HG03039 (cell line): ENCODE measurements around the gene BICC1.

Experiments used
- ATAC-seq: cut with Tn5 transposase; IDR thresholded peaks from one replicate; pipeline ENCODE4 v1.9.1; 2021; ENCODE audit warnings: mild to moderate bottlenecking, moderate library complexity; ENCODE audit not compliant: unreplicated experiment

BICC1 gene

DNA sequence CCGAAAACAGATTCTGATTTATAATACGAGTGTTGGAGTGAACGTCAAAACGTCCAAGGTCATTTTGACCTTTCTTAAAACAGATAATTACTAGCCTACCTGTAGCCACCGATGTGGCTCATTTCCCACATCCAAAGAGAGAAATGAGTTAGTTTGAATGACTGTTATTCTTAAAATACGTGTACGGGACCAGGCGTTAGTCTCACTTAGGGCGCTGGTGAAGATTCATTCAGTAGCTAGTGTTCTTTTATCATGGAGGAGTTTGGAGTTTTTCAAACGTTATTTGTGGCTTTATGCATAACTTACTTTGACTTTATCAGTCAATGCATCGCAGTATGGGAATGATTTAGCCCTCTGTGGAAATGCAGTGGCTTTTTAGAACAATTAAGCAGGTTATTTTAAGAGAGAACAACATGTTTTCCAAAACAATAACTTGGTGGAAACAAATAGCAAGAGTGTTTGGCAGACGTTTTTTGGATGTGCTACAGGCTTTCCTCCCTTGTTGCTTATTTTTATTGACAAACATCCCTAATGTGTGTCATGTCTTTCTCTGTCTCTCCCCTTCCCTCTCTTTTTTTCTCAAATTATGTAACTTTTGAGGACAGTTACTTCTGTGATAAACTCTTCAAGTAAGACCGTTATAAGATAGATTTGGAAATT, 1.6 kb downstream of the BICC1 start:
- ATAC-seq = no peak

DNA sequence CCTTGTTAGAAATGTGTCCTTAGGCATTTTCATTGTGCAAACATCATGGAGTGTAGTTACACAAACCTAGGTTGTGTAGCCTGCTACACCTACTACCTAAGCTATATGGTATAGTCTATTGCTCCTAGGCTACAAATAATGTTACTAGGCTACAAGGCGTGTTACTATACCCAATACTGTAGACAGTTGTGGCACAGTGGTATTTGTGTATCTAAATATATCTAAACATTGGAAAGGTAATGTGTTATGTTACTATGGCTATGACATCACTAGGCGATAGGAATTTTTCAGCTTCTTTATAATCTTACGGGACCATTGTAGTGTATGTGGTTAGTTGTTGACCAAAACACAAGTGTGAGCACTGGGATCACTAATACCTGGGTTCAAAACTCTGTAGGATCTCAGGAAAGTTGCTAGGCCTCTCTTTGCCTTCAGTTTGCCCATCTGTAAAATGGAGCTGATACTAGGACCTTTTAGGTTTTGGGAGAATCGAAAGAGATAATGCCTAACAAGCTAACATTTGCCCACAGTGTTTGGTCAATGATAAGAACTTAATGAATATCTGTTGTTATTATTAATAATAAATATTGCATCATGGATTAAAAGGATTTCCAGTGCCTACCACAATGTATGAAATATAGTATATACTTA, 2.7 kb downstream of the BICC1 start:
- ATAC-seq = no peak

DNA sequence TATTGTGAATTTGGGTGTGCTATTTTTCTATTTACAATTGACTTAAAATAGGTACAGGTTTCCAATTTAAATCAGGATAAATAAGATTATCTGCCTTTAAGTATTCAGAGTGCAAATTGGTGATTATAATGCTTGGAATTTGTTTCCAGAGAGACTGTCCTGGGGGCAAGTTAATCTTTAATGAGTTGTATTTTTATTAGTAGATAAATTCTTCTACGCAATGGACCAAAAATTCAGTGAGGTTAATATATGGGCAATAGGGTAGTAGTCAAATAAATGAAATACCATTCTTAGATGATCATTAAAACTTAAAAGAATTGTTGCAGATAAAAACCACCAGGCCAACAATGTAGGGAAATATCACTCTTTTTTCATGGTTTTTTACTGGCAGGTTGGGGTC, 3.4 kb downstream of the BICC1 start:
- ATAC-seq = no peak

DNA sequence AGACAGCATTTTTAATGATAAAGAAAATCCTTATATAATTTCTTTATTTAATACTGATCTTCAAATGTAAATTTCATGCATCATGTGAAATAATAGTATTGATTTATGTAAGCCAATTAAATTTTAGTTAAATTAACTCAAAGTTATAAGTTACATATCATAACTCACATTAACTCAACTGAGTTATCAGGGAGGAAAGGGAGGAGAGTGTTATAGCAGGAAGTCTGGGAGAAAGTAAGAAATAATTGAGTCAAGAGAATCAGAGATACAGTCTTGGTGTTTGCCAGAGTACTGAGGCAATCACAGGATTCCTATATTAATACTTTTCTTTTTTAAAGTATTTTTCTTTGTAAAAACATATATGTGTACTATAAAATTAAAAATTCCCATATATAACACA, 4.0 kb downstream of the BICC1 start:
- ATAC-seq = no peak

DNA sequence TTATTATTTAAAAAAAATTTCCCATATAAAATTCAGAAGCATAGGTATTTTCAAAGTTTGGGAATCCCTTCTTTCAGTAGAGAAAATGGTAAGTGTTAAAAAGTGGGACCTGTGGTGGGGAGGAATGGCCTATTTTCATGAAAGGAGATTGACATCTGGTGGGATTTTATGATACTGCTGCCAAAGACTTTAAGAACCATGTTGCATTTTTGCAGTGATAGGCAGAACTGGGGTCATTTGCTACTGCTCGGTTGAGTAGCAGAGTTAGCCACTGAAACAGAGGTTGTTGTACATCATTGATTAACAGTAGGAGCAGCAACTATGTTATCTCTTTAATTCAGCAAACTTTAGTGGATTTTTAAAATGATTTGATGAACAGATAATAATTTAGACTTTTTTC, 4.4 kb downstream of the BICC1 start:
- no peak for ATAC-seq

DNA sequence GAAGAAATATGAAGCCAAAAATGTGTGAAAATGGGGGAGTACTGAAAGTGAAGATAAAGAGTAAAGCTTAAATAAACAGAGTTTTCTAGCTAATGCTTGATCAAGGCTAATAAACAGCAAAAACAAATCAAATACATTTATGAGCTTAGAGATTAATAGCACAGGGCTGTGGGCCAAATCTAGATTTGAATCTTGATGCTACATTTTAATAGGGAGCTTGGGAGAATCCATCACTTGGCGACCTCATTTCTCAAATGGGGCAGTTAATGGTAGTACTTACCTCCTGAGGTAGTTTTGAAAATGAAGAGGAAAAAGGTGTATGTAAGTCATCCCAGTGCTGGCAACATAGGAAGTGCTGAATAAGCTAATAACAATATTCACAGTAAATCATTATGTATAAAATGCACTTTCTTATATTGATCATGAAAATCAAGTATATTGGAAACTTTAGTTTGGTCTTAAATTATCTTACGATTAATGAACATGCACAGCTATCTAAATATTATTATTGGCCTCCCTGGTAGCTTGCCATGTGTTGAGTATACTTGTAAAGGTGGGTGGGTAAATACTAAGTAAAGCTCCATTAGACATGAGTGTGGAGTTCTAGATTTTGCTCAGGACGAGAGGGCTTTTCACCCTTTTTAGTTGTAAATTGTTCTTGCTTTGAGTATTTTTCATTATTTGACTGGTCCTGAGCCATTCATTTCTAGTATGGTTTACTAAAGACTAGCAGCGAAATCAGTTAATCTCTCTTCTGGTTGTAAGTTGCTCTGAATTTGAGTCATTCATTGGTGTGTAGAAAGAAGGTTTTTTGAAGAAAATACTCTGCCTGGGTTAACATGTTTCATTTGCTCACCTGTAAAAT, 5.1 kb downstream of the BICC1 start:
- ATAC-seq = peak; percentile 66

DNA sequence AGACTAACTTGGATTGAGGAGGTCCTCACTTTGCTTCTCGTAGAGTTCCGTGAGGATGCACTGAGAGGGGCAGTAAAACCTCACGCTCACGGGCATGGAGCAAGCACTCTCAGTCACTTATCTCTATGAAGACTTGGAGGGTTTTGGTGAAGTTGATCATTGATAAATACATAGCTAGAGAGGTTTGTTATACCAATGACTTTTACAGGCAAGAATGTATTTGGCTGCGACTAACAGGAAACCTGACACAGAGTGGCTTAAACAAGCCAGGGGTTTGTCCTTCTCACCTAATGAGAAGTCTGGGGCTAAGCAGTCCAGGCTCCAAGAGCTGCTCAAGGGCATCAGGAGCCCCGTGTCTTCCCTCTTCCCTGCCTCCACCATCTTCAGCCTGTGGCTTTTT, 6.1 kb downstream of the BICC1 start:
- no peak for ATAC-seq

DNA sequence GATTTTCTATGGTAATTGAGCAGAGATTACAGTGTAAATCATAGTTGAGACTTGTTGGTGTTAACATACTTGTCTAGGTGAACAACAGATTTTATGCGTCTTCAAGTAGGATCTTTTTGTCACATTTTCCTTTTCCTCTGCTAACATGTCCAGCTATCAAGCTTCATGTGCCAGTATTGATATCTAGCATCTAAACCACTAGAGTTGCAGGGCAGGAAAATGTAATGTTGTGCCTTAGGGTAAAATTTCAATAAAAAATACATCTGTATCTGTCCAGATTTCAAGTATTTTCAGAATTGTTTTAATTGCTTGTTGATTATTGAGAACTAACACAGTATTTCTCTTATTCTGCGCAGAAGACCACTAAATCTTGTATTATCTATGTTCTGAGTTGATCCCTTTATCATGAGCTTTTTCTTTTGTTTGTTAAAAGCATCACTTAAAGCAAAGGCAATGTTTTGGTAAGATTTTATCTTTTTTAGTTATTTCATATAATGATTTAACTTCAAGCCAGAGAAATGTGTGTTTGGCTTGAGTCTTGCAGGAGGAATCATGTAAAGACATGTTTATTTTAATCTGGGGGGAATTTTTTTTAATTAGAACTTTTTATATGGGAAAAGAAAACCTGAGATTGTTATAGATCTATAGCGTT, 16.5 kb downstream of the BICC1 start:
- no peak for ATAC-seq

DNA sequence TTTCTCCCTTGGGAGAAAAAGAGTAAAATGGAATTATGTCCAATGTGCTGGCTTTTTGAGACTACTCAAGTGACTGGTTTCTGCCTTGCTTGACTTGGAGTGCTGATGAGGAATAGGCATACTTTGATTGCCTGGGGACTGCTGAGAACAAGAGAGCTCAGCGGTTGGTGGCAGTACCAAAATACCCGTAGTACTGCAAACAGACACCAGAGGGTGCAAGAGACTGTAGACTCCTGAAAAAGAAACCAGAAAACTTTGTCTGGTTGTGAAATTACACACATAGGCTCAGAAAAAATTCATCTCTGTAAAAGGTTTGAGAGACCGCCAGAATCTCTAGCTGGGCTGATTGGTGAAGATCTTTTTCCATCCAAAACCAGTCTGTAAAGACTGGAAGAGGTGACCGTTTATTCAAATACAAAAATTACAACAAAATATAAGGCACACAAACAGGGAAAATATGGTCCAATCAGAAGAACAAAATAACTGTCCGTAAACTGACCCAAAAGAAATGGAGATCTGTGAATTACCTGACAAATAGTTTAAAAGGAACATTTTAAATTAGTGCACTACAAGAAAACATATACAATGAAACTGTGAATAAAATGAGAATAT, 18.5 kb downstream of the BICC1 start:
- peak; percentile 99 for ATAC-seq

DNA sequence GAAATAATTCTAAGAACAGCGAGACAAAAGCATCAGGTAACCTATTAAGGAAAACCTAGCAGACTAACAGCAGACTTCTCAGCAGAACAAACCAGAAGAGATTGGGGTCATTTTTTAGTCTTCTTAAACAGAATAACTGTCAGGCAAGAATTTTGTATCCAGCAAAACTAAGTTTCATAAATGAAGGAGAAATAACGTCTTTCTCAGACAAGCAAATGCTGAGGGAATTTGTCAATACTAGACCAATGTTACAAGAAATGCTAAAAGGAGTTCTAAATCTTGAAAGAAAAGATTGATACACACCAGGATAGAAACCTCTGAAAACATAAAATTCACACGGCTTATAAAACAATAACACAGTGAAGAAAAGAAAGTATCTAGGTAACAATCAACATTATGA, 22.6 kb downstream of the BICC1 start:
- ATAC-seq = no peak

DNA sequence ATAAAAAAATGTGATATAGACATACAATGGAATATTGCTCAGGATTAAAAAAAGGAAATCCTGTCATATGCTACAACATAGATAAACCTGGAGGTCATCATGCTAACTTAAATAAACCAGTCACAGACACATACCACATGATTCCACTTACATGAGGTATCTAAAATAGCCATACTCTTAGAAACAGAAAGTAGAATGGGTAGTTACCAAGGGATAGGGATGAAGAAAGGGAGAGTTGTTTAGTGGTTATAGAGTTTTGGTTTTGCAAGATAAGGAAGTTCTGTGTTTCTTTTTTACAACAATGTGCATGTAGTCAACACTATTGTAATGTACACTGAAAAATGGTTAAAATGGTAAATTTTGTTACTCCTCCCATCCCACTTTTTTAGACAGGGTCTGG, 30.5 kb downstream of the BICC1 start:
- no peak for ATAC-seq

DNA sequence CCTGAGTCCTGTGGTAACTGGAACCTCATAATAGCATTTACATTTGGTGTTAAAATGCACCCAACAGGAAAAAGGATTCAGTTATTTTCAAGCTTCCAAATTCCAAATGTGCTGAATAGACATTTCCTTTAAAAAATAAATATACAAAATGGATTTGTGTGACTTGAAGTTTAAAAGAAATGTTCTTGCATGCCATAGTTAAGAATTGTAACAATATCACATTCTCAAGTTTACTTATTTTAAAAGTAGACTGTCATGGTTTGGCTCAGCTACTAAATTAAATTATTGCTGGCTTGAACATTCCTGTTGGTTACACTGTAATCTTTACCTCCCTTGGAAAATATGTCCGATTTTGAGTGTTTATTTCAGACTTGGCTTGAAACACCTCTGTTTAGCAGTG, 31.5 kb downstream of the BICC1 start:
- no peak for ATAC-seq

DNA sequence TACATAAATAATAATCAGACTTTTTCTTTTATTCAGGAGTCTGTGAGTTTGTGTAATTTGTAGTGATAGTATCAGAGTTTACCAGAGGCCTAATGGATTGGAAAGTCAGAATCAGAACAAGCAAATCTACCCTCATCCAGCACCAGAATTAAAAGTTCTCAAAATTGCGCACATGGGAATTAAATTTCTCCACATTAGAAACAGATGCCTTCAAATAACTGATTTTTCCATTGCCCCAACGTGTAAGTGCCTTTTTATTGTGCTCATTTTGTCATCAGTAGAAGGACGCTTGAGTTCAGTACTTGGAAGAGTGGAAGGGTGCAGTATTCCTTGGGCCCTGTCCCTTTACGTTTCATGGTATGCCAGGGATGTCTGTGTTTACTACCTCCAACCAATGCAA, 32.8 kb downstream of the BICC1 start:
- no peak for ATAC-seq

DNA sequence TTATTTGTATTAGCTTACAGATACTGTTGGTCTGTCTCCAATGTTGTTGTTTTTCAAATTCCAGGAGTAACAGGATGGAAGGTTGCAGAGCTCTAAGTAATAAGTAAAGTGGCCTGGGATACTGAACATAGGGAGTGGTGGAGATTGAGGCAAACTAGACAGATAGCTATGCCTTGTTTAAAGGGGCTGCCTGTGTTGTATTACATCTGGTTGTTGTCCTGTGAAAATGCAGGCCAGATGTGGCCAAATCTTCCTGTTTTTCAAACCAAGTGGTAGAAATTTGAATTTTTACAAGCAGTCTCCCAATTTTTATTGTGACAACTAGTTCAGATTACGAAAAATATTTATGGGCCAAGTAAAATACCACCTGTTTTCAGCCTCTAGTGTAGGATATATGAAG, 33.5 kb downstream of the BICC1 start:
- ATAC-seq = no peak

DNA sequence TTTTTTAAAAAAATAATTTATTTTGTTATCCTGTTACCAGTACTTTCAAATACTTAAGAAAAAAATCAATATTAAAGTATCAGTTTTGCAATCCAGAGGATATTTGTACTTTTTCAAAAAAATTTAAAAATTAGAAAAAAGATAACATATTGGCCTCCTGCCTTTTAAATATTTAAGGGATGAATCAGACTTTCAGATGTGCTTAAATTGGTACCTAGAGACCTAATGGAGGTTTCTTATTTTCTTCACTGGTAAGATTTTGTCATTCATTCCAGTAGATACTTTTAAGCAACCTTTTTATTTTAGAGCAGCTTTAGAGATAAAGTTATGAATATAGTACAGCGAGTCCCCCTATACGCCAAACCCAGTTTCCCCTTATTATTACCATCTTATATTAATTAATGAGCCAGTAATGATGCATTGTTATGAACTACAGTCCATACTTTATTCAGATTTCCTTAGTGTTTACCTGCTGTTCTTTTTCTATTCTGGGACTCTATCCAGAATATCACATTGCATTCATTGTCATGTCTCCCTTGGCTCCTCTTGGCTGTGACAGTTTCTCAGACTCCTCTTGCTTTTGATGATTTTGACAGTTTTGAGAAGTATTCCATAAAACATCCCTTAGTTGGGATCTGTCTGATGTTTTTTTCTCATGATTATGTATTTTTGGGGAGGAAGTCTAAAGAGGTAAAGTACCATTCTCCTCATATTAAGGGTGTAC, 34.2 kb downstream of the BICC1 start:
- ATAC-seq = no peak

DNA sequence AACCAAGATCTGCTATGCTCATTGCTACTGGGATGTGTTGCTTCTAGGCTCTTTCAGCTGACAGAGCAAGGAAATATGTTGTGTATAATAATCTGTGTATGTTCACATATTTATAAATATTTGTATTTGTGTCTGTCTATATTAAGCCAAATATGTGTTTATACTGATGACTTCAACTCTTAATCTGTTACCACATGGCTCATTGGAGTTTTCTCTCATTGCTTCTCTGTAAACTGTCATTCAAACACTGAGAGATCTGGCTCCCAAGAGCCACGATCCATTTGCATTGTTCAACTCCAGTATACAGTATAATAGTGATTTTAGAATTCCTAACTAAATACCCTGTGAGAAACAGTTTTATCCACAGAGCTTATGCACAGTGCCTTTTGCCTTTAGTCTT, 35.3 kb downstream of the BICC1 start:
- no peak for ATAC-seq

DNA sequence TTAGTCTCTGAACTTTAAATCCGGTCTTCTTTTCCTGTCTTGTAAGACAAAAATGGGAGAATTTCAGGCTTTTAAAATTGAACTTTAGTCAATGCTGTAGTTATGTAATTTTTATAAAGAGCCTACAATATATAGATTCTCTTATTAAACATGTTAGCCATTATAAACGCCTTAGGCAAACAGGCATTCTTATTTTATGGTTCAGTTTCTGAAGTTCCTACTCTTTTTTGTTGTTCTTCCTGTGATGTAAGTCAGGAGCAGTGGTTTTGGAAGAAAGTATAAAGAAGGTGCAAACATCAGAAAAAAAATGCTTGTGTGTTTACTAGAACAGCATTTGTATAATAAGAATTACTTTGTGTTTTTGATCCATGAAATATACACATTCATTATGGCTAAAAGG, 41.6 kb downstream of the BICC1 start:
- no peak for ATAC-seq

DNA sequence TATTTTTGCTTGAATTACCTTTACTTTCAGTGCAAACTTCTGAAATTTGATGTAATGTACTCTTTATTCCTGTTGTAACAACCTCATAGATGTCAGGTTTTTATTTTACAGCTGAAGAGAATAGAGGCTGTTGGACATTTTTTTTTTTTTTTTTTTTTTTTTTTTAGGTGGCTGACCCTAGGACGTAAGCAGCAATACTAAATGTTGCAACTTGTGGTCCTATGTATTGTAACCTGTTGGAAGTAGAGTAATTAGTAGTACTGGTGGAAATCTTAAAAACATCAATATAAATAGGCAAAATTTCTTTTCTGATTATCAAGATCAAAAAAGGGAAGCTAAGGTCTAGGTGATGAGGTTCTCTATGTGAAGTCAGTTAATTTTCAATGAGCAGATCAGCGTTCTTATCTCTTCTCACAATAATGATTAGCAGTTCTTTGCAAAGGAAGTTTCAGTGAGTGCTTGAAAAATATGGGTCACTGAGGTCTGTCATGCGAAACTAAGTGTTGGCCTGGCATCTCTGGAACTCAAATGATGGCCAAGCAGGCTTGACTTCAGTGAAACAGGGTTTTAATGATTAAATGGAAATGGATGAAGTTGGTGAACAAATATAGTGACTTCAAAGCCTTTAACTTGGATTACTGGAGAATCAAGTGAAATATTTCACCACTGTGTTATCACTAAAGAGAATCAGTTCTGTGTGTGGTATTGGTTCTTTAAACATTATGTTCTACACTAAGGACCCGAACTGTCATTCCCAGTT, 42.7 kb downstream of the BICC1 start:
- no peak for ATAC-seq

DNA sequence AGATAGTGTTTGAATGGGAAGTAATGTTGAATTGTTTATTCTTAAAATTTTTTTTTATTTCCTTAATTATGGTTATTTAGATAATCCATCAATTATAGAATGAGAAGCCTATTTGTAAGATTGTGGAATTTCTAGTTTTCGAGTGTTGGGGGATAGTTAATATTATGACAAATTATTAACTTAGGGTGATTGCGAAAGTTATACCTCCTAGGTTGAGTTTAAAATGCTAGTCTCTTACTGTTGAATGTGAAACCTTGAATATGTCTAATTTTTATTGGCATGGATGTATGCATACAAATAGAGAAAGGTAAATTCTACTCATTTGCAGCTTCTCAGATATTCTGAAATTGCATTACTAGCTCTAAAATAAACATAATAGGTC, 43.2 kb downstream of the BICC1 start:
- ATAC-seq = no peak
